ENCODE measurements around the gene INPP4B.

Gene INPP4B

DNA sequence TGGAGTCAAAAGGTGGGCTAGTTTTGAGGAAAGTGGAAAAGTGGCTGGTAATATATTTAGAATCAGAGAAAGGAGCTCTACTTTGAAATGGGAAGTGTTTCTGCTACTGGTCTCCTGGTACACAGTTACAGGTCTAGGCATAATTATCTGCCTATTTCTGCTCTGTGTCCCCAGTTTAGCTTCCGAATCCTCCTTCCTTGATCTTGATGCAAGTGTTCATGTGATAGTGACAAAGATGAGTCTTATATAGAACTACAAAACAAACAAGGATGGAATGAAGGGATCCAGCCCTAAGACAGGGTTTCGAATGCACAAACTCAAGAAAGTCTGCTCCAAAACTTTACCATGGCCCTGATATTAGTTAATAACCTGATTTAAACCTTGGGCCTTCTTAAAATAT lies 580.2 kb downstream of the INPP4B start:
- Mint-ChIP-seq H3K9me3 (no peaks in the 10 kb centered on the region), H3K27ac (no peak overlapping the region), H3K36me3 (no peaks in the 10 kb centered on the region), H3K27me3 (no peaks in the 10 kb centered on the region), H3K4me1 (no peaks in the 10 kb centered on the region), H3K4me3 (no peak overlapping the region)
- ATAC-seq = no peak

DNA sequence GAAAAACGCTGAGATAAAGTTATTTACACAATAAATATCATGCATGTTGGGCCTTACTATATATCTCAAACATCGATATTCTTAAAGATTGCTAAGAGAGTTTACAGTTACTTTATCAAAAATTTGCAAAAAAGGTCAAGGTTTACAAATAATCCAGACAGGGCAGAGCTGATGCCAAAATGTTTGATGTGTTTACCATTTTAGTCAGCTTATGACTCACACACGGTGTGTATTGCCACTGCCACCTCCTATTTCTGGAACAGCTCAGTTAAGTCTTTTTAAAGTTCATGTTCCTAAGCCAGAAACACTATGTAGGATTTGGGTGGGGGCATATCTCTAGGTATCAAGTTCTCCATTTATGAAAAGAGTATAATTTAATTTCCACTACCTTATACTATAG lies 580.6 kb downstream of the INPP4B start:
- Mint-ChIP-seq H3K9me3 (no peaks in the 10 kb centered on the region), H3K27ac (no peak overlapping the region), H3K27me3 (no peaks in the 10 kb centered on the region), H3K4me3 (no peak overlapping the region), H3K4me1 (no peaks in the 10 kb centered on the region), H3K36me3 (no peaks in the 10 kb centered on the region)
- ATAC-seq = no peak

DNA sequence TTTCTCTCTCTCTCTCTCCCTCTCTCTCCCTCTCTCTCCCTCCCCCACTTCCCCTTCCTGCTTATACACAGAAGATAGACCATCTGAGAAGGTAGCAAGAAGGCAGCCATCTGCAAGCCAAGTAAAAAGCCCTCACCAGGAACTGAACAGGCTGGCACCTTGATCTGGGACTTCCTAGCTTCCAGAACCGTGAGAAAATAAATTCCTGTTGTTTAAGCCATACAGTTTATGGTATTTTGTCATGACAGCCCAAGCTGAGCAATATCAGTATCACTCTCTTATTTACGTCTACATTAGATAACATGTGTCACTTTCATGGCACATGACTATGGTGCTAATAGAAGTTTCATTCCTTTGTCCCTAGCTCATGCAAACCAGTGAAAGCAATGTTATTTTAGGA lies 581.1 kb downstream of the INPP4B start:
- Mint-ChIP-seq H3K9me3 (no peaks in the 10 kb centered on the region), H3K27ac (no peak overlapping the region), H3K4me3 (no peak overlapping the region), H3K36me3 (no peaks in the 10 kb centered on the region), H3K4me1 (no peaks in the 10 kb centered on the region), H3K27me3 (no peaks in the 10 kb centered on the region)
- ATAC-seq = no peak

- Mint-ChIP-seq H3K4me1 (no peaks in the 10 kb centered on the region), H3K9me3 (no peaks in the 10 kb centered on the region), H3K27ac (no peak overlapping the region), H3K27me3 (no peaks in the 10 kb centered on the region), H3K36me3 (no peaks in the 10 kb centered on the region), H3K4me3 (no peak overlapping the region)
- no peak for ATAC-seq
These were observed 583.1 kb downstream of the INPP4B start for GRCh38 chr4:142262956-142263355.

DNA sequence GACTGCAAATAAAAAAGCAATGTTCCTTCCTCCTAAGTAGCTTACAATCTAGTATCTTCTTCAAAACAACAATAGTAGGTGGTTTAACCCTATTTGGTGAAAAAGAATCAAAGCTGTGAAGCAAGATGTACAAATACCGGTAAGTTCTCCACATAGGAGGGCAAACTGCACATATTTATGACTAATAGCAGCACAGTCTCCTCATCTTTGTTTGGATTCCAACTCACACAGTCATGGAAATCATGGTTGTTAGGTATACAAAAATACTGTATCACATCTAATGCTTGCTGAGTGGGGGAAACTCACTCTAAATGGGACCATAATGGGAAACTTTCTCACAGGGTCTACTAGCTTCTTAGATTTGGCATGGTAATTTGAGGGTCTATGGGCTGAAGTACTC lies 597.2 kb downstream of the INPP4B start:
- H3K4me3 Mint-ChIP-seq = no peak overlapping the region
- H3K36me3 Mint-ChIP-seq = no peaks in the 10 kb centered on the region
- no peak overlapping the region for H3K27ac Mint-ChIP-seq
- no peak for ATAC-seq
- no peaks in the 10 kb centered on the region for H3K4me1 Mint-ChIP-seq
- peaks cover 5% of the 10 kb centered on the region for H3K9me3 Mint-ChIP-seq
- H3K27me3 Mint-ChIP-seq = no peaks in the 10 kb centered on the region

GRCh38 chr4:142243255-142243654 lies 602.8 kb downstream of the INPP4B start:
- Mint-ChIP-seq H3K27me3 (no peaks in the 10 kb centered on the region), H3K27ac (no peak overlapping the region), H3K9me3 (peaks cover 10% of the 10 kb centered on the region), H3K4me1 (no peaks in the 10 kb centered on the region), H3K4me3 (no peak overlapping the region), H3K36me3 (no peaks in the 10 kb centered on the region)
- no peak for ATAC-seq

- H3K27ac Mint-ChIP-seq = no peak overlapping the region
- ATAC-seq = no peak
These were observed 603.9 kb downstream of the INPP4B start for GRCh38 chr4:142242156-142242555.

DNA sequence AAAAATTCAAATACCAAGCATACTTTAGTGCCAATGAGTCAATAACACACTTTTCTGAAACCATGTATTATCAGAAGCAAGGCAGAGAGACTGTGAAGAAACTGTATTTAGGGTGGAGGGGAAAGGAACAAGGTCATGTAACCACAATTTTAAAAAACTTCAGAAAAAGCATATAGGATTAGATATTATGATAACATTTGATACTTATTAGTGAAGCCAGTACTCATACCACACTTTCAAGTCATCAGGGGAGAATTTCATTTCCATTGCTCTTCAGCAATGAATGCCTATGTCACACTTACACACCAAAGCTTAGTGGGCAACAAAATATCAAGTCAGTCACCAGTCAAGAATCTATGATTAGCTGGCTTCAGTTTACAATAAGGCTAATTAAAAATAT lies 607.5 kb downstream of the INPP4B start:
- ATAC-seq = no peak
- no peaks in the 10 kb centered on the region for H3K36me3 Mint-ChIP-seq
- H3K4me1 Mint-ChIP-seq = no peaks in the 10 kb centered on the region
- H3K27me3 Mint-ChIP-seq = no peaks in the 10 kb centered on the region
- peaks cover 5% of the 10 kb centered on the region for H3K9me3 Mint-ChIP-seq
- H3K4me3 Mint-ChIP-seq = no peak overlapping the region
- H3K27ac Mint-ChIP-seq = no peak overlapping the region

More at GRCh38 chr4:142242156-142242555, 603.9 kb downstream of the INPP4B start:
- H3K27me3 Mint-ChIP-seq = no peaks in the 10 kb centered on the region
- peaks cover 10% of the 10 kb centered on the region for H3K9me3 Mint-ChIP-seq
- H3K4me3 Mint-ChIP-seq = no peak overlapping the region
- no peaks in the 10 kb centered on the region for H3K36me3 Mint-ChIP-seq
- no peaks in the 10 kb centered on the region for H3K4me1 Mint-ChIP-seq

DNA sequence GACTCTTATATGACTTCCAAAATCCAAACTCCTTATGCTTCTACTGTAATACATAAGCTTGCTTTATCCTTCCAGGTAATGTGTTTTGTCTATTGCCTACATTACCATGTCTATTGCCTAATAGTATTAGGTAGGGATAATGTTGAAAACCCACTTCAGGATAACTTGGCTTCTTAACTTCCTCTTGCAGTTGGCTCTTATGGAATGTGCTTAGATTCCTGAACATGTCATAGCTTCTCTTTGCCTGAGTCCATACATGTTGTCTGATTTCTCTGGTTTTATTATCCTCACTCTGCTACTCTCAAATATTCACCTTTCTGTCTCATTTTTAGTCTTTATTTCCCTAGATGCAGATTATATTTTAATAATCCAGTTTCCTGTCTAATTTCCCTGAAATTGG lies 609.8 kb downstream of the INPP4B start:
- Mint-ChIP-seq H3K36me3 (no peaks in the 10 kb centered on the region), H3K4me1 (no peaks in the 10 kb centered on the region), H3K27ac (no peak overlapping the region), H3K9me3 (no peaks in the 10 kb centered on the region), H3K27me3 (no peaks in the 10 kb centered on the region), H3K4me3 (no peak overlapping the region)
- no peak for ATAC-seq

- no peaks in the 10 kb centered on the region for H3K36me3 Mint-ChIP-seq
- H3K27me3 Mint-ChIP-seq = no peaks in the 10 kb centered on the region
These were observed 614.3 kb downstream of the INPP4B start for GRCh38 chr4:142231787-142232186.

DNA sequence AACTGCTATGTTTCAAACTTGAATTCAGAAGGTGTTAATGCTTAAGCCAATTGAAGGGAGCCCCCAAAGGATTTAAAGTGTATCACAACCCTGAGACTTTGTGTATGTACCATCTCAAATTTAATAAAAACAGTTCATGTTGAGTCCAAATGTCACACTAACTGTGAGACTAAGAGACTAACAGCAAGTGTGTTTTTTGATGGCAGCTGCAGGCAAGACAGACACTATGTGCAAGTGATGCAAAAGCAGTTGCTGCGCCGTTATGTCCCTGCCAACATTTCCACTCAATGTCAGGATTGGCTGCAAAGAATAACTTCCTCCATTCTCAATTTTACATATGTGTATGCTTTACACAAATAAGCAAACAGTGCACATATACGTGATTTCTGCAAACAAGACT lies 615.1 kb downstream of the INPP4B start:
- H3K4me1 Mint-ChIP-seq = no peaks in the 10 kb centered on the region
- no peaks in the 10 kb centered on the region for H3K9me3 Mint-ChIP-seq
- H3K27me3 Mint-ChIP-seq = no peaks in the 10 kb centered on the region
- H3K36me3 Mint-ChIP-seq = no peaks in the 10 kb centered on the region
- no peak overlapping the region for H3K27ac Mint-ChIP-seq
- H3K4me3 Mint-ChIP-seq = no peak overlapping the region
- no peak for ATAC-seq

More at GRCh38 chr4:142231787-142232186, 614.3 kb downstream of the INPP4B start:
- Mint-ChIP-seq H3K4me3 (no peak overlapping the region), H3K27ac (no peak overlapping the region), H3K4me1 (no peaks in the 10 kb centered on the region), H3K9me3 (no peaks in the 10 kb centered on the region)
- ATAC-seq = no peak

DNA sequence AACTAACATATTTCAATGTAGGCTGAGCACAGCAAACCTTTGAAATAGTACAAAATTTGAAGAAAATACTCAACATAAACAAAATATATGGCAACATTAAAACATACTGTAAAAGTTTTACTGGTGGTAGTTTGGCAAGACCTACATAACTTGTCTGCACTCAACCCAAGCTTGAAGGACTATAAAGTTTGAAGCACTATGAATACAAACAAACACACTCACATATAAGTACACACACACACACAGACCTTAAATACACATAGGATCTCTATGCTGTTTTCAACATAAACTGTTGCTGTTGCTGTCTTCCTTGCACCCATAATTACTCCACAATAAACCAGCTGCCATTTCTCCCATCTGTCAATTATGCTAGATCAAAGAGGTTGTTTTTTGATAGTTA lies 620.1 kb downstream of the INPP4B start:
- no peaks in the 10 kb centered on the region for H3K27me3 Mint-ChIP-seq
- no peaks in the 10 kb centered on the region for H3K4me1 Mint-ChIP-seq
- no peak overlapping the region for H3K27ac Mint-ChIP-seq
- H3K9me3 Mint-ChIP-seq = no peaks in the 10 kb centered on the region
- ATAC-seq = no peak
- H3K4me3 Mint-ChIP-seq = no peak overlapping the region
- H3K36me3 Mint-ChIP-seq = no peaks in the 10 kb centered on the region

DNA sequence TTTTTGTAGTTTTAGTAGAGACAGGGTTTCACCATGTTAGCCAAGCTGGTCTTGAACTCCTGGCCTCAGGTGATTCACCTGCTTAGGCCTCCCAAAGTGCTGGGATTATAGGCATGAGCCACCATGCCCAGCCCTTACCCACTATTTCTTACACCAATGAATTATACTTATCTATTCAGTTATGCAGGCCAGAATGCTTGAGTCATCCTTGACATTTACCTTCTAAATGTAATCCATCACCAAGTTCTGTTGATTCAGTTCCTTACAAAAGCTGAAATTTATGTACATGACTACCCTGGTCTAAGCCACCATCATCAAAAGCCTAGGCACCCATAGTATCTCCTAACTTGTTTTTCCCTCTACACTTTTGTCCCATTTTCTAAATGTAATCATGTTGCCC lies 624.0 kb downstream of the INPP4B start:
- no peak overlapping the region for H3K27ac Mint-ChIP-seq
- H3K27me3 Mint-ChIP-seq = no peaks in the 10 kb centered on the region
- H3K4me1 Mint-ChIP-seq = no peaks in the 10 kb centered on the region
- no peaks in the 10 kb centered on the region for H3K36me3 Mint-ChIP-seq
- no peak overlapping the region for H3K4me3 Mint-ChIP-seq
- no peak for ATAC-seq
- no peaks in the 10 kb centered on the region for H3K9me3 Mint-ChIP-seq

DNA sequence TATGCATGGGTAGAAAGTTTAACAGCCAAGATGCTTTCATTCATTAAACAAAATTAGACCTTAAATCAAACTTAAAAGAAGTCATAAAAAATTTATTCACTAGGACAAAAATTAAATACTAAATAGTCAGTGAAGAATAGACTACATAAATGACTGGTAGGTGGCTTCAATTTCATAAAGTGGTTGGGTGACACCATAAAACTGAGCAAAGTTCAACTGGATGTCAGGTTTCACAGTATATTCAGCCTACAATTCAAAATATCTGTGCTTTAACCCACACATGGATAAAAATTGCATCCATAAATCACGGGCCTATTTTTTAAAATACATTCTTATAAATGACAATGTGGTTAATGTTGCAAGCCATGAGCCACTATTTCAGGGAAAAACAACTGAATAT lies 627.4 kb downstream of the INPP4B start:
- Mint-ChIP-seq H3K27me3 (no peaks in the 10 kb centered on the region), H3K27ac (no peak overlapping the region), H3K4me1 (no peaks in the 10 kb centered on the region), H3K4me3 (no peak overlapping the region), H3K9me3 (no peaks in the 10 kb centered on the region), H3K36me3 (no peaks in the 10 kb centered on the region)
- ATAC-seq = no peak

GRCh38 chr4:142211444-142211843 lies 634.7 kb downstream of the INPP4B start:
- Mint-ChIP-seq H3K4me1 (no peaks in the 10 kb centered on the region), H3K9me3 (no peaks in the 10 kb centered on the region), H3K36me3 (no peaks in the 10 kb centered on the region), H3K27ac (no peak overlapping the region), H3K27me3 (no peaks in the 10 kb centered on the region), H3K4me3 (no peak overlapping the region)
- ATAC-seq = no peak

DNA sequence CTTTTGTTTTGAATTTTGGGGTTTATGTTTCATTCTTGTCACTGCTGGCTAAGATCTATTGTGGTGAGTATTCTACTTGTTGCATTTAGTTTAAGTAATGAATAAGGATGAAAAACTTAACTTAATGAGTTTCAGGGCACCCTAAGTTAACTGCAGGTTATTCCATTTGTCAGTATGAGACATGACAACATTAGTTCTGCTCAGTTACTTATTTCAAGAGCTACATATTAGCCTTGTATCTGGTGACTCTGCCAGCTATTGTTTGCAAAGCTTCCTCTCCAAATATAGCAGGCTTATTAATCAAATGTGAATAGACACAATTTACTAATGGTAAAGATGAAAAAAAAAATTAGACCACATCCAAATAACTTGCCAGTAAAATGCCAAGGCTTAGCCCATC lies 642.6 kb downstream of the INPP4B start:
- Mint-ChIP-seq H3K27ac (no peak overlapping the region), H3K4me1 (peaks cover 6% of the 10 kb centered on the region), H3K36me3 (no peaks in the 10 kb centered on the region), H3K27me3 (peaks cover 11% of the 10 kb centered on the region), H3K4me3 (no peak overlapping the region), H3K9me3 (no peaks in the 10 kb centered on the region)
- no peak for ATAC-seq

All from stimulated activated memory B cell treated with anti-CD40 and anti-IgM and Interleukin-4, amounts not matched to agents 10 μg/mL and 1 μg/mL and 100 μg/mL, for 72 hours (primary cell).